ENCODE measurements around the gene RSPO1. TPM values are rescaled to one million over a fixed set of nuclear protein-coding genes. Genes with fewer than 3 reads are reported as not detected.

The RSPO1 gene
- total RNA-seq, 2 experiments from 2014 or later = not detected

- no peak for TF ChIP-seq CTCF (IDR thresholded peaks at IDR 0.05)
- intact Hi-C loops (cut with micrococcal nuclease) = no loop called here
- ATAC-seq (no peak), DNase-seq (no peak)
- Mint-ChIP-seq H3K4me3 (no peak overlapping the region), H3K4me1 (ENCODE audit: low read depth) (peaks cover 11% of the 10 kb centered on the region), H3K9me3 (no peaks in the 10 kb centered on the region), H3K27me3 (peaks cover 3% of the 10 kb centered on the region), H3K27ac (no peak overlapping the region), H3K36me3 (ENCODE audit: low read depth) (peaks cover 4% of the 10 kb centered on the region)
- CTCF ChIA-PET = interaction anchor here (1.3 to 15.0 kb wide), 2 partner anchors 75 to 190 kb away, joined by 5 to 272 read pairs; partner anchors contain the start of gene GNL2
- POLR2A ChIA-PET = interaction anchor here (0.6 kb wide), 1 partner anchor 53 kb away, joined by 3 read pairs; no protein-coding TSS in a partner anchor
Measured at GRCh38 chr1:37677143-37677439, 42.4 kb upstream of the RSPO1 start.

- Mint-ChIP-seq H3K36me3 (ENCODE audit: low read depth) (peaks cover 4% of the 10 kb centered on the region), H3K4me1 (ENCODE audit: low read depth) (peaks cover 10% of the 10 kb centered on the region), H3K27ac (no peak overlapping the region), H3K27me3 (peaks cover 6% of the 10 kb centered on the region), H3K9me3 (no peaks in the 10 kb centered on the region), H3K4me3 (no peak overlapping the region)
- intact Hi-C loops (cut with micrococcal nuclease) = no loop called here
- ChIA-PET CTCF (interaction anchor here (1.3 to 15.0 kb wide), 2 partner anchors 74 to 189 kb away, joined by 5 to 272 read pairs; partner anchors contain the start of gene GNL2), POLR2A (interaction anchor here (0.7 kb wide), 1 partner anchor 52 kb away, joined by 3 read pairs; no protein-coding TSS in a partner anchor)
- ATAC-seq (no peak), DNase-seq (no peak)
- no peak for TF ChIP-seq CTCF (IDR thresholded peaks at IDR 0.05)
Measured at GRCh38 chr1:37676281-37677142, 41.8 kb upstream of the RSPO1 start.

- intact Hi-C loops (cut with micrococcal nuclease) = no loop called here
- CTCF ChIA-PET = interaction anchor here (1.1 to 15.0 kb wide), 5 partner anchors 8 to 112 kb away, joined by 3 to 272 read pairs (median 4); partner anchors contain the start of gene GNL2
- no peak for TF ChIP-seq CTCF (IDR thresholded peaks at IDR 0.05)
- POLR2A ChIA-PET = interaction anchor here (0.9 to 1.5 kb wide), 3 partner anchors 14 to 120 kb away, joined by 3 to 5 read pairs (median 4); partner anchors contain the start of gene SNIP1
- peak overlapping the region; percentile 8 for H3K27ac Mint-ChIP-seq
- ATAC-seq (peak; percentile 94), DNase-seq (peak; percentile 79)
- H3K36me3 Mint-ChIP-seq (ENCODE audit: low read depth) = no peaks in the 10 kb centered on the region
- peaks cover 9% of the 10 kb centered on the region for H3K27me3 Mint-ChIP-seq
- H3K4me1 Mint-ChIP-seq (ENCODE audit: low read depth) = peaks cover 10% of the 10 kb centered on the region
- H3K9me3 Mint-ChIP-seq = no peaks in the 10 kb centered on the region
- no peak overlapping the region for H3K4me3 Mint-ChIP-seq
Measured at GRCh38 chr1:37673920-37674319, 39.2 kb upstream of the RSPO1 start.

- intact Hi-C loops (cut with micrococcal nuclease) = no loop called here
- TF ChIP-seq CTCF (IDR thresholded peaks at IDR 0.05) = no peak
- H3K27ac Mint-ChIP-seq = no peak overlapping the region
- H3K4me1 Mint-ChIP-seq (ENCODE audit: low read depth) = peaks cover 10% of the 10 kb centered on the region
- H3K4me3 Mint-ChIP-seq = no peak overlapping the region
- ATAC-seq = no peak
- ChIA-PET POLR2A (no interaction called here), CTCF (interaction anchor here (1.4 to 15.0 kb wide), 2 partner anchors 70 to 97 kb away, joined by 3 to 272 read pairs; partner anchors contain the start of gene GNL2)
- no peaks in the 10 kb centered on the region for H3K36me3 Mint-ChIP-seq (ENCODE audit: low read depth)
- no peak for DNase-seq
- peaks cover 9% of the 10 kb centered on the region for H3K27me3 Mint-ChIP-seq
- no peaks in the 10 kb centered on the region for H3K9me3 Mint-ChIP-seq
Measured at GRCh38 chr1:37672136-37672870, 37.6 kb upstream of the RSPO1 start.
